Trophoblast cell (in vitro differentiated cells and primary cell): ENCODE measurements around the gene SND1.

Experiments used
- DNase-seq, 2 donors: peaks; one replicate each; pipeline ENCODE4 v3.0.0-alpha.2; 2016
- H2AFZ ChIP-seq: 2 replicates; pipeline ENCODE4 v1.6.1; 2013; ENCODE audit warnings: low read length, moderate library complexity, mild to moderate bottlenecking; ENCODE audit not compliant: insufficient read depth, poor library complexity
- H2AK5ac ChIP-seq: 2 replicates; pipeline ENCODE4 v1.6.1; 2013; ENCODE audit warnings: mild to moderate bottlenecking, low read length
- H2BK120ac ChIP-seq: 2 replicates; pipeline ENCODE4 v1.6.1; 2013; ENCODE audit warnings: low read length, mild to moderate bottlenecking, moderate library complexity; ENCODE audit not compliant: insufficient read depth, poor library complexity
- H2BK12ac ChIP-seq: 2 replicates; pipeline ENCODE4 v1.6.1; 2013; ENCODE audit warnings: mild to moderate bottlenecking, low read length, moderate library complexity
- H2BK5ac ChIP-seq: 2 replicates; pipeline ENCODE4 v1.6.1; 2013; ENCODE audit warnings: low read length, low read depth, moderate library complexity, mild to moderate bottlenecking; ENCODE audit not compliant: poor library complexity
- H3K14ac ChIP-seq: 2 replicates; pipeline ENCODE4 v1.6.1; 2013; ENCODE audit warnings: mild to moderate bottlenecking, low read length
- H3K18ac ChIP-seq: 2 replicates; pipeline ENCODE4 v1.6.1; 2013; ENCODE audit warnings: mild to moderate bottlenecking, low read length
- H3K23ac ChIP-seq: 2 replicates; pipeline ENCODE4 v1.6.1; 2013; ENCODE audit warnings: low read length
- H3K27ac ChIP-seq: 2 replicates; pipeline ENCODE4 v1.5.1; 2013; ENCODE audit warnings: low read depth, mild to moderate bottlenecking, inconsistent platforms, low read length, moderate library complexity
- H3K27me3 ChIP-seq: 2 replicates; pipeline ENCODE4 v1.6.1; 2013; ENCODE audit warnings: inconsistent platforms, mild to moderate bottlenecking, low read length, moderate library complexity; ENCODE audit not compliant: insufficient read depth
- H3K36me3 ChIP-seq, 2 experiments: 1 replicate in 1 of 2; 2 replicates in 1 of 2; pipeline ENCODE4 v1.6.1; 2013; ENCODE audit warnings: low read length in 2 of 2, mild to moderate bottlenecking in 2 of 2, moderate library complexity in 1 of 2; ENCODE audit not compliant: insufficient read depth in 2 of 2, control insufficient read depth in 1 of 2
- H3K4ac ChIP-seq: 2 replicates; pipeline ENCODE4 v1.6.1; 2013; ENCODE audit warnings: low read depth, mild to moderate bottlenecking, low read length, moderate library complexity
- H3K4me1 ChIP-seq, 2 experiments: 1 replicate in 1 of 2; 2 replicates in 1 of 2; pipeline ENCODE4 v1.6.1; 2013; ENCODE audit warnings: low read length in 2 of 2, mild to moderate bottlenecking in 2 of 2, moderate library complexity in 1 of 2; ENCODE audit not compliant: insufficient read depth in 2 of 2, control insufficient read depth in 1 of 2
- H3K4me2 ChIP-seq: 2 replicates; pipeline ENCODE4 v1.6.1; 2013; ENCODE audit warnings: inconsistent platforms, mild to moderate bottlenecking, low read length, moderate library complexity
- H3K4me3 ChIP-seq: 2 replicates; pipeline ENCODE4 v1.5.1; 2013; ENCODE audit warnings: mild to moderate bottlenecking, low read depth, low read length, inconsistent platforms
- H3K79me1 ChIP-seq: one replicate; pipeline ENCODE4 v1.6.1; 2013; ENCODE audit warnings: low read length
- H3K79me2 ChIP-seq: 2 replicates; pipeline ENCODE4 v1.6.1; 2013; ENCODE audit warnings: low read length, mild to moderate bottlenecking; ENCODE audit not compliant: control insufficient read depth, insufficient read depth, poor library complexity
- H3K9ac ChIP-seq: 2 replicates; pipeline ENCODE4 v1.6.1; 2013; ENCODE audit warnings: mild to moderate bottlenecking, low read length
- H3K9me3 ChIP-seq: 2 replicates; pipeline ENCODE4 v1.6.1; 2013; ENCODE audit warnings: low read depth, mild to moderate bottlenecking, control low read depth, inconsistent platforms, low read length; ENCODE audit not compliant: insufficient read depth
- H4K12ac ChIP-seq: 2 replicates; pipeline ENCODE4 v1.6.1; 2013; ENCODE audit warnings: low read depth, mild to moderate bottlenecking, low read length, moderate library complexity
- H4K8ac ChIP-seq: 2 replicates; pipeline ENCODE4 v1.6.1; 2013; ENCODE audit warnings: low read depth, mild to moderate bottlenecking, low read length, moderate library complexity
- H4K91ac ChIP-seq: one replicate; pipeline ENCODE4 v1.6.1; 2013; ENCODE audit warnings: low read depth, mild to moderate bottlenecking, low read length, moderate library complexity
- WGBS: extraction: QIAGEN DNeasy Blood & Tissue Kit; methylation state at CpG from one replicate; pipeline ENCODE4 v1.1.7; 2013; ENCODE audit warnings: missing lambda C conversion rate; ENCODE audit not compliant: insufficient read length, insufficient coverage; ENCODE audit errors: extremely low coverage; 5-methylcytosine and 5-hydroxymethylcytosine counted together

Gene SND1

DNA sequence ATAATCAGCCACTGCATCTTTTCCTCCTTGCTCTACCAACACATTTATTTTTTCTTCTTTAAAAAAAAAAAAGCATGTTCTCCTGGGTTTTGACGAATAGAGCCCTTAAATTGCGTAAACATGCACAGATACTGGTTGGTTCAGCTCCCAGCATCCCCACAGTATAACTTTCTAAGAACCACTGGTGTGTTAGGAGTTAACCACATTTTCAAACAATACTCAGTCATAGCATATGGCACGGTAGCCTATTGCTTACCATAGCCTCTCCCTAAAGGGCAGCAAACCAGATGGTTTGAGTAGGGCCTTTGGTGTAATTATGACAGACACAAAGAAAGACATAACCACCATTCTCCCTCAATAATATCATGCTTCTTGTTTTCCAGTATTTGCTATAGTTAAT is 234.3 kb downstream of the SND1 start:
- Histone ChIP-seq H3K36me3 (no peaks in the 10 kb centered on the region), H3K4ac (no peak overlapping the region), H3K79me1 (peaks cover 3% of the 10 kb centered on the region), H4K91ac (no peak overlapping the region), H2AFZ (no peak overlapping the region), H3K27me3 (no peaks in the 10 kb centered on the region), H3K4me2 (no peak overlapping the region), H3K18ac (no peak overlapping the region), H2BK12ac (no peak overlapping the region), H3K23ac (no peak overlapping the region), H2AK5ac (no peak overlapping the region), H3K27ac (no peak overlapping the region), H2BK120ac (peak overlapping the region; percentile 25), H4K8ac (no peak overlapping the region), H3K79me2 (peaks cover 2% of the 10 kb centered on the region), H3K4me1 (peaks cover 21 to 32% of the 10 kb centered on the region in 2 experiments), H3K9me3 (no peaks in the 10 kb centered on the region), H2BK5ac (no peak overlapping the region), H3K4me3 (no peak overlapping the region), H3K9ac (no peak overlapping the region), H4K12ac (no peak overlapping the region), H3K14ac (no peak overlapping the region)
- WGBS: no CpG with 5 or more reads among the region's 3 CpGs
- no peak for DNase-seq

GRCh38 chr7:127887096-127887495 is 235.1 kb downstream of the SND1 start:
- WGBS: no CpG with 5 or more reads among the region's 6 CpGs

DNA sequence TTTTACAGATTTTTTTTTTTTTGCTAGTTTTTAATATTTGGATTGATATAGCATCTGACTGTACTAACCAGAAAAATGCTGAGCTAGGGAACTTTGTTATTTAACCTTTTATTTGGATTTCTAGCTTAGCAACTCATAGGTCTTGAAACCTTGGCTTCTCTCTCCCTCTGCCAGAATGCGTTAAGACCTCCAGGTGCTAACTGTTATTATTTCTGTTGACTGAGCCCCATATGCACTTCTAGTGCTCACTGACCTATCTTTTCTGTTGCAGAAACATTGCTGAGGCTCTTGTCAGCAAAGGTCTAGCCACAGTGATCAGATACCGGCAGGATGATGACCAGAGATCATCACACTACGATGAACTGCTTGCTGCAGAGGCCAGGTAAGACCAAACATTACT is 235.6 kb downstream of the SND1 start:
- Histone ChIP-seq H3K27me3 (no peaks in the 10 kb centered on the region), H3K9me3 (no peaks in the 10 kb centered on the region), H2BK5ac (no peak overlapping the region), H3K79me1 (peaks cover 3% of the 10 kb centered on the region), H4K91ac (no peak overlapping the region), H4K8ac (no peak overlapping the region), H3K9ac (no peak overlapping the region), H3K23ac (no peak overlapping the region), H2AFZ (no peak overlapping the region), H3K4me2 (no peak overlapping the region), H3K36me3 (peaks cover 0 to 5% of the 10 kb centered on the region in 2 experiments), H3K4ac (no peak overlapping the region), H2BK12ac (no peak overlapping the region), H3K27ac (no peak overlapping the region), H3K18ac (no peak overlapping the region), H2AK5ac (no peak overlapping the region), H3K14ac (no peak overlapping the region), H3K79me2 (no peaks in the 10 kb centered on the region), H2BK120ac (no peak overlapping the region), H3K4me1 (peaks cover 23 to 39% of the 10 kb centered on the region in 2 experiments), H4K12ac (no peak overlapping the region), H3K4me3 (no peak overlapping the region)
- no peak for DNase-seq
- WGBS: no CpG with 5 or more reads among the region's 3 CpGs

More at GRCh38 chr7:127887096-127887495, 235.1 kb downstream of the SND1 start:
- Histone ChIP-seq H4K91ac (no peak overlapping the region), H3K27ac (no peak overlapping the region), H3K4me3 (no peak overlapping the region), H3K4me1 (peaks cover 20 to 36% of the 10 kb centered on the region in 2 experiments), H2BK120ac (no peak overlapping the region), H3K9ac (no peak overlapping the region), H3K4ac (no peak overlapping the region), H2AK5ac (no peak overlapping the region), H3K36me3 (peaks cover 0 to 3% of the 10 kb centered on the region in 2 experiments), H3K23ac (no peak overlapping the region), H2BK12ac (no peak overlapping the region), H3K9me3 (no peaks in the 10 kb centered on the region), H3K4me2 (no peak overlapping the region), H3K79me1 (peaks cover 3% of the 10 kb centered on the region), H4K12ac (no peak overlapping the region), H3K27me3 (no peaks in the 10 kb centered on the region), H4K8ac (no peak overlapping the region), H2AFZ (no peak overlapping the region), H3K18ac (no peak overlapping the region), H3K79me2 (no peaks in the 10 kb centered on the region), H2BK5ac (no peak overlapping the region), H3K14ac (no peak overlapping the region)
- no peak for DNase-seq

- no peak overlapping the region for H2BK120ac ChIP-seq
- H3K14ac ChIP-seq: no peak overlapping the region
- no peaks in the 10 kb centered on the region for H3K27me3 ChIP-seq
- H3K36me3 ChIP-seq: peaks cover 0 to 5% of the 10 kb centered on the region in 2 experiments
- no CpG with 5 or more reads among the region's 1 CpG for WGBS
- no peaks in the 10 kb centered on the region for H3K9me3 ChIP-seq
- H4K8ac ChIP-seq: no peak overlapping the region
- no peaks in the 10 kb centered on the region for H3K79me2 ChIP-seq
- no peak overlapping the region for H3K9ac ChIP-seq
- no peak overlapping the region for H2AFZ ChIP-seq
- H4K12ac ChIP-seq: no peak overlapping the region
- H3K79me1 ChIP-seq: peaks cover 3% of the 10 kb centered on the region
- H3K18ac ChIP-seq: no peak overlapping the region
- H3K23ac ChIP-seq: no peak overlapping the region
- no peak overlapping the region for H2BK5ac ChIP-seq
- peaks cover 23 to 39% of the 10 kb centered on the region in 2 experiments for H3K4me1 ChIP-seq
- H3K4me2 ChIP-seq: no peak overlapping the region
- H4K91ac ChIP-seq: no peak overlapping the region
- no peak for DNase-seq
- no peak overlapping the region for H2BK12ac ChIP-seq
- no peak overlapping the region for H3K4ac ChIP-seq
- H2AK5ac ChIP-seq: no peak overlapping the region
- peak overlapping the region; percentile 57 for H3K27ac ChIP-seq
- H3K4me3 ChIP-seq: no peak overlapping the region
These were observed 236.4 kb downstream of the SND1 start for GRCh38 chr7:127888411-127888810.
